Right atrium auricular region (tissue), 2 donors: Measurements from ENCODE around the gene ITSN1. TPM values are rescaled to one million over a fixed set of nuclear protein-coding genes. Genes with fewer than 3 reads are reported as not detected.
A peak's percentile ranks its signal among the peaks of the same experiment; 100 is the strongest.

Experiments
- DNase-seq: peaks from one replicate; pipeline ENCODE4 v3.0.0-alpha.2; 2019; ENCODE audit warnings: low spot score
- H3K27ac ChIP-seq, 2 donors: fragments of 200-600 bp; sonication (generic); 1 replicate in 1 of 2; 2 replicates in 1 of 2; pipeline ENCODE4 v1.5.1; 2016 to 2019
- H3K27me3 ChIP-seq, 2 donors: fragments of 200-600 bp; sonication (generic); one replicate each; pipeline versions ENCODE4 v1.5.1 to v1.6.0; 2017 to 2019
- H3K36me3 ChIP-seq: fragments of 200-600 bp; sonication (generic); one replicate; pipeline ENCODE4 v1.5.1; 2016
- H3K4me1 ChIP-seq, 2 donors: fragments of 200-600 bp; sonication (generic); one replicate each; pipeline versions ENCODE4 v1.5.1 to v1.6.0; 2017 to 2019
- H3K4me3 ChIP-seq, 2 donors: fragments of 200-600 bp; sonication (generic); 1 replicate in 1 of 2; 2 replicates in 1 of 2; pipeline ENCODE4 v1.5.1; 2017 to 2019; ENCODE audit warnings: mild to moderate bottlenecking in 1 of 2, moderate library complexity in 1 of 2
- H3K9me3 ChIP-seq, 2 donors: fragments of 200-600 bp; sonication (generic); one replicate each; pipeline ENCODE4 v1.5.1; 2019
- CTCF ChIP-seq, 2 donors: fragments of 200-600 bp; sonication (generic); IDR thresholded peaks; one replicate each; pipeline ENCODE4 v1.5.1; 2019; ENCODE audit warnings: antibody characterized with exemption in 2 of 2
- total RNA-seq, 2 donors: library from RNA; depleted of rRNA; stranded (reverse); fragments of >200 nt; gene quantifications; one replicate each; pipeline ENCODE4 v1.1.0, GENCODE V29; 2016

The ITSN1 gene
- total RNA-seq, 2 donors from 2014 or later: 49.9 to 54.9 TPM

- H3K27me3 ChIP-seq: no peaks in the 10 kb centered on the region
- H3K9me3 ChIP-seq: no peaks in the 10 kb centered on the region
- no peak for DNase-seq
- no peak overlapping the region for H3K27ac ChIP-seq
- no peak for TF ChIP-seq CTCF (IDR thresholded peaks at IDR 0.05)
- H3K36me3 ChIP-seq: no peaks in the 10 kb centered on the region
- H3K4me1 ChIP-seq: peaks cover 0 to 23% of the 10 kb centered on the region in 2 donors
- H3K4me3 ChIP-seq: no peak overlapping the region
These were observed 113.1 kb downstream of the ITSN1 start for GRCh38 chr21:33755354-33755753.

GRCh38 chr21:33760641-33761440, 118.5 kb downstream of the ITSN1 start:
- Histone ChIP-seq H3K9me3 (no peaks in the 10 kb centered on the region), H3K4me1 (peaks cover 0 to 19% of the 10 kb centered on the region in 2 donors), H3K4me3 (peak overlapping the region in 1 of 2 donors; percentile 19), H3K27ac (peak overlapping the region; percentile 61 to 74), H3K27me3 (no peaks in the 10 kb centered on the region), H3K36me3 (peaks cover 2% of the 10 kb centered on the region)
- no peak for DNase-seq
- TF ChIP-seq CTCF (IDR thresholded peaks at IDR 0.05): no peak

- Histone ChIP-seq H3K9me3 (no peaks in the 10 kb centered on the region), H3K27me3 (no peaks in the 10 kb centered on the region), H3K36me3 (peaks cover 9% of the 10 kb centered on the region), H3K4me3 (peak overlapping the region in 1 of 2 donors; percentile 19), H3K4me1 (peaks cover 0 to 19% of the 10 kb centered on the region in 2 donors), H3K27ac (peak overlapping the region; percentile 61 to 74)
- TF ChIP-seq CTCF (IDR thresholded peaks at IDR 0.05): no peak
- no peak for DNase-seq
These were observed 119.2 kb downstream of the ITSN1 start for GRCh38 chr21:33761441-33762036.

GRCh38 chr21:33762803-33763581, 120.7 kb downstream of the ITSN1 start:
- TF ChIP-seq CTCF (IDR thresholded peaks at IDR 0.05): no peak
- no peak overlapping the region for H3K4me3 ChIP-seq
- H3K9me3 ChIP-seq: no peaks in the 10 kb centered on the region
- no peak for DNase-seq
- peaks cover 19% of the 10 kb centered on the region for H3K36me3 ChIP-seq
- H3K4me1 ChIP-seq: peaks cover 0 to 19% of the 10 kb centered on the region in 2 donors
- H3K27me3 ChIP-seq: no peaks in the 10 kb centered on the region
- H3K27ac ChIP-seq: no peak overlapping the region

- TF ChIP-seq CTCF (IDR thresholded peaks at IDR 0.05): no peak
- DNase-seq: no peak
- no peaks in the 10 kb centered on the region for H3K9me3 ChIP-seq
These were observed 121.2 kb downstream of the ITSN1 start for GRCh38 chr21:33763582-33763899.

More at GRCh38 chr21:33763582-33763899, 121.2 kb downstream of the ITSN1 start:
- Histone ChIP-seq H3K36me3 (peaks cover 21% of the 10 kb centered on the region), H3K4me1 (peaks cover 0 to 19% of the 10 kb centered on the region in 2 donors), H3K27me3 (no peaks in the 10 kb centered on the region), H3K4me3 (no peak overlapping the region), H3K27ac (no peak overlapping the region)
